Upper lobe of left lung (tissue), 4 donors: ENCODE results near the gene RGL1.

ENCODE experiments used
- EP300 ChIP-seq, 4 donors: sonication (generic); formaldehyde crosslinking; IDR thresholded peaks; one replicate each; pipeline ENCODE4 v1.5.1; 2017; ENCODE audit warnings: antibody characterized with exemption in 4 of 4, control low read depth in 2 of 4
- POLR2A ChIP-seq, 4 donors: fragments of 450-650 bp; IDR thresholded peaks; one replicate each; pipeline ENCODE4 v1.5.1; 2016 to 2017; ENCODE audit warnings: antibody characterized with exemption in 4 of 4, mild to moderate bottlenecking in 2 of 4
- POLR2AphosphoS5 ChIP-seq, 2 donors: sonication (generic); formaldehyde crosslinking; IDR thresholded peaks; one replicate each; pipeline ENCODE4 v1.5.1; 2017; ENCODE audit warnings: antibody characterized with exemption in 2 of 2
- TF ChIP-seq, protein P1 (sequence below), 6 experiments: fragments of 450-650 bp in 4 of 6; fragments of 200-600 bp in 2 of 6; sonication (generic) in 2 of 6; IDR thresholded peaks; one replicate each; pipeline ENCODE4 v1.5.1; 2016 to 2019; ENCODE audit warnings: antibody characterized with exemption in 6 of 6

GRCh38 chr1:183756326-183756725 lies 48.6 kb upstream of the RGL1 start:
- TF ChIP-seq POLR2A (IDR thresholded peaks at IDR 0.05), result no peak
- TF ChIP-seq, protein P1, sequence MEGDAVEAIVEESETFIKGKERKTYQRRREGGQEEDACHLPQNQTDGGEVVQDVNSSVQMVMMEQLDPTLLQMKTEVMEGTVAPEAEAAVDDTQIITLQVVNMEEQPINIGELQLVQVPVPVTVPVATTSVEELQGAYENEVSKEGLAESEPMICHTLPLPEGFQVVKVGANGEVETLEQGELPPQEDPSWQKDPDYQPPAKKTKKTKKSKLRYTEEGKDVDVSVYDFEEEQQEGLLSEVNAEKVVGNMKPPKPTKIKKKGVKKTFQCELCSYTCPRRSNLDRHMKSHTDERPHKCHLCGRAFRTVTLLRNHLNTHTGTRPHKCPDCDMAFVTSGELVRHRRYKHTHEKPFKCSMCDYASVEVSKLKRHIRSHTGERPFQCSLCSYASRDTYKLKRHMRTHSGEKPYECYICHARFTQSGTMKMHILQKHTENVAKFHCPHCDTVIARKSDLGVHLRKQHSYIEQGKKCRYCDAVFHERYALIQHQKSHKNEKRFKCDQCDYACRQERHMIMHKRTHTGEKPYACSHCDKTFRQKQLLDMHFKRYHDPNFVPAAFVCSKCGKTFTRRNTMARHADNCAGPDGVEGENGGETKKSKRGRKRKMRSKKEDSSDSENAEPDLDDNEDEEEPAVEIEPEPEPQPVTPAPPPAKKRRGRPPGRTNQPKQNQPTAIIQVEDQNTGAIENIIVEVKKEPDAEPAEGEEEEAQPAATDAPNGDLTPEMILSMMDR (IDR thresholded peaks at IDR 0.05), result no peak
- TF ChIP-seq EP300 (IDR thresholded peaks at IDR 0.05), result no peak
- TF ChIP-seq POLR2AphosphoS5 (IDR thresholded peaks at IDR 0.05), result no peak
